ENCODE data around the gene DOCK9.

- no peak for TF ChIP-seq CTCF (IDR thresholded peaks at IDR 0.05)
- TF ChIP-seq POLR2A (IDR thresholded peaks at IDR 0.05): no peak
Measured at GRCh38 chr13:98921786-98922185, 56.1 kb downstream of the DOCK9 start.

Data from uterus (tissue), 2 donors.